Neural crest cell (in vitro differentiated cells): ENCODE measurements around the gene PALM2AKAP2. TPM values are rescaled to one million over a fixed set of nuclear protein-coding genes. Genes with fewer than 3 reads are reported as not detected.

Source experiments
- DNase-seq: peaks from one replicate; pipeline ENCODE4 v3.0.0; 2021; ENCODE audit warnings: low read depth, mixed read lengths, low spot score
- H3K27ac Mint-ChIP-seq: one replicate; pipeline ENCODE4 v1.8.0; 2021; ENCODE audit warnings: mild to moderate bottlenecking, mixed read lengths; ENCODE audit not compliant: unreplicated experiment
- H3K27me3 Mint-ChIP-seq: 2 replicates; pipeline ENCODE4 v1.8.0; 2021; ENCODE audit warnings: low read depth, mild to moderate bottlenecking, mixed read lengths
- H3K36me3 Mint-ChIP-seq: 2 replicates; pipeline ENCODE4 v1.8.0; 2021; ENCODE audit warnings: low read depth, mild to moderate bottlenecking, mixed read lengths
- H3K4me1 Mint-ChIP-seq: 2 replicates; pipeline ENCODE4 v1.8.0; 2021; ENCODE audit warnings: mixed read lengths
- H3K4me3 Mint-ChIP-seq: one replicate; pipeline ENCODE4 v1.8.0; 2021; ENCODE audit warnings: mild to moderate bottlenecking, mixed read lengths
- H3K9me3 Mint-ChIP-seq: 2 replicates; pipeline ENCODE4 v1.8.0; 2021; ENCODE audit warnings: mixed read lengths
- CTCF ChIP-seq: fragments of 200-600 bp; sonication (generic); conservative IDR thresholded peaks from 2 replicates; pipeline ENCODE4 v1.5.0; 2021; ENCODE audit warnings: antibody characterized with exemption, mild to moderate bottlenecking
- total RNA-seq: library from RNA; stranded (reverse); gene quantifications from 2 replicates; pipeline ENCODE4 v1.2.1, GENCODE V29; 2021

PALM2AKAP2 gene
- total RNA-seq, 1 donor from 2014 or later, result 5.6 TPM

GRCh38 chr9:109791747-109792146 is 11.7 kb downstream of the PALM2AKAP2 start:
- Mint-ChIP-seq H3K27ac (no peak overlapping the region), H3K9me3 (no peaks in the 10 kb centered on the region), H3K4me3 (no peak overlapping the region), H3K27me3 (no peaks in the 10 kb centered on the region), H3K36me3 (no peaks in the 10 kb centered on the region), H3K4me1 (peaks cover 15% of the 10 kb centered on the region)
- DNase-seq, result no peak
- TF ChIP-seq CTCF, result no peak

GRCh38 chr9:109792951-109793546 is 13.1 kb downstream of the PALM2AKAP2 start:
- DNase-seq, result no peak
- no peak overlapping the region for H3K27ac Mint-ChIP-seq
- H3K9me3 Mint-ChIP-seq, result no peaks in the 10 kb centered on the region
- H3K4me3 Mint-ChIP-seq, result no peak overlapping the region
- no peaks in the 10 kb centered on the region for H3K27me3 Mint-ChIP-seq
- H3K4me1 Mint-ChIP-seq, result peaks cover 15% of the 10 kb centered on the region
- H3K36me3 Mint-ChIP-seq, result no peaks in the 10 kb centered on the region
- no peak for TF ChIP-seq CTCF

- TF ChIP-seq CTCF, result no peak
- no peaks in the 10 kb centered on the region for H3K9me3 Mint-ChIP-seq
Measured at GRCh38 chr9:109793921-109794320, 13.9 kb downstream of the PALM2AKAP2 start.

GRCh38 chr9:109794361-109795012 is 14.5 kb downstream of the PALM2AKAP2 start:
- H3K36me3 Mint-ChIP-seq, result no peaks in the 10 kb centered on the region
- no peak overlapping the region for H3K4me3 Mint-ChIP-seq
- H3K27me3 Mint-ChIP-seq, result no peaks in the 10 kb centered on the region
- H3K9me3 Mint-ChIP-seq, result no peaks in the 10 kb centered on the region
- peaks cover 13% of the 10 kb centered on the region for H3K4me1 Mint-ChIP-seq
- H3K27ac Mint-ChIP-seq, result no peak overlapping the region
- no peak for DNase-seq
- TF ChIP-seq CTCF, result no peak

More at GRCh38 chr9:109793921-109794320, 13.9 kb downstream of the PALM2AKAP2 start:
- no peaks in the 10 kb centered on the region for H3K36me3 Mint-ChIP-seq
- no peaks in the 10 kb centered on the region for H3K27me3 Mint-ChIP-seq
- H3K27ac Mint-ChIP-seq, result no peak overlapping the region
- no peak overlapping the region for H3K4me3 Mint-ChIP-seq
- no peak for DNase-seq
- peaks cover 15% of the 10 kb centered on the region for H3K4me1 Mint-ChIP-seq

GRCh38 chr9:109795613-109796012 is 15.6 kb downstream of the PALM2AKAP2 start:
- H3K27me3 Mint-ChIP-seq, result no peaks in the 10 kb centered on the region
- H3K4me3 Mint-ChIP-seq, result no peak overlapping the region
- H3K36me3 Mint-ChIP-seq, result no peaks in the 10 kb centered on the region
- H3K27ac Mint-ChIP-seq, result no peak overlapping the region
- H3K4me1 Mint-ChIP-seq, result peaks cover 9% of the 10 kb centered on the region
- TF ChIP-seq CTCF, result no peak
- DNase-seq, result no peak
- no peaks in the 10 kb centered on the region for H3K9me3 Mint-ChIP-seq
